Measurements from ENCODE around the gene RWDD1.
A peak's percentile ranks its signal among the peaks of the same experiment; 100 is the strongest.

Gene RWDD1

DNA sequence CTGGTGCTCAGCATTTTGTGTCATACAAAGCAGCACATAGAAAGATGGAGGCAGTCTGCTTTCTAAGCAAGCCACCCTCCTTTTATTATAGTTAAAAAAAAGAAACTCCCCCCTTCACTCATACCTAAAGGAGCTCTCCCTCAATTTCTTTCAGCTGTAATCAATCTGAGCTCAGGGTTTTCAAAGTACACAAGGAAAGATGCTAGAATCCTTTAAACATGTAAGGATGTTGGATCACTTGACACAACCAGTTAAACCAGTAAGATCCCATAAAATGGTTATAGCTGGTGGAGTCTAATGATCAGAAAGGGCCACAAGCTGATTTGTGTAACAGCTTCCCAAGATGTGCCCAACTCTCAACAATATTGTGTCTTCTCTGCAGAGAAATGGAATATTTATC is 17.9 kb upstream of the RWDD1 start, which contains the start of gene CALHM4:
Gene CALHM4 (plus strand): TSS at position 301 of the 400 bp plus-strand sequence. CDS start 43 bp downstream, at position 344.
- no peak within 1 kb of the TSS for H3K4me3 ChIP-seq (ENCODE audit: low read depth, low read length)
- no peaks in the 10 kb centered on the region for H3K9me3 ChIP-seq
- no peaks in the 10 kb centered on the region for H3K36me3 ChIP-seq
- H3K27me3 ChIP-seq, result peaks cover 6% of the 10 kb centered on the region; the same call in 1 of the 2 replicates
- TF ChIP-seq, protein P1, sequence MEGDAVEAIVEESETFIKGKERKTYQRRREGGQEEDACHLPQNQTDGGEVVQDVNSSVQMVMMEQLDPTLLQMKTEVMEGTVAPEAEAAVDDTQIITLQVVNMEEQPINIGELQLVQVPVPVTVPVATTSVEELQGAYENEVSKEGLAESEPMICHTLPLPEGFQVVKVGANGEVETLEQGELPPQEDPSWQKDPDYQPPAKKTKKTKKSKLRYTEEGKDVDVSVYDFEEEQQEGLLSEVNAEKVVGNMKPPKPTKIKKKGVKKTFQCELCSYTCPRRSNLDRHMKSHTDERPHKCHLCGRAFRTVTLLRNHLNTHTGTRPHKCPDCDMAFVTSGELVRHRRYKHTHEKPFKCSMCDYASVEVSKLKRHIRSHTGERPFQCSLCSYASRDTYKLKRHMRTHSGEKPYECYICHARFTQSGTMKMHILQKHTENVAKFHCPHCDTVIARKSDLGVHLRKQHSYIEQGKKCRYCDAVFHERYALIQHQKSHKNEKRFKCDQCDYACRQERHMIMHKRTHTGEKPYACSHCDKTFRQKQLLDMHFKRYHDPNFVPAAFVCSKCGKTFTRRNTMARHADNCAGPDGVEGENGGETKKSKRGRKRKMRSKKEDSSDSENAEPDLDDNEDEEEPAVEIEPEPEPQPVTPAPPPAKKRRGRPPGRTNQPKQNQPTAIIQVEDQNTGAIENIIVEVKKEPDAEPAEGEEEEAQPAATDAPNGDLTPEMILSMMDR (IDR thresholded peaks at IDR 0.05; ENCODE audit: low read depth, low read length), result no peak
- no peak for DNase-seq
- no peaks in the 10 kb centered on the region for H3K4me1 ChIP-seq

DNA sequence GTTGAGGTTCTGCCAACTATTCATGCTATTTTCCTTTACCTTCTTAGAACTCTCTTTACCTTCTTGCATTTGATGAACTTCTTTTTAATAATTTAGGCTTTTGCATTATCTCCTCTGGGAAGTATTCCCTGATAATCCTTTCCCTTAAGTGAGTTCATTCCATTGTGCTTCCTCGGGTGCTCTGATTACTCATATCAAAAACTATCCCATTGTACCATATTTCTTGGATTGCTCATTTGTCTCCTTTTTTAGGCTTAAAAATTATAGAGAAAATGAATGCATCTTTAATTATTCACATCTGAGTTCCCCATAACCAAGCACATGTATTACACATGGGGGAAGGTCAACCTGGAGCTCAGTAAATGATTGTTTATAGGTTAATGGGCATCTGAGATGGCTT is 15.2 kb upstream of the RWDD1 start:
- H3K36me3 ChIP-seq, result no peaks in the 10 kb centered on the region
- TF ChIP-seq, protein P1 (IDR thresholded peaks at IDR 0.05; ENCODE audit: low read depth, low read length), result no peak
- H3K4me3 ChIP-seq (ENCODE audit: low read depth, low read length), result no peak overlapping the region
- no peaks in the 10 kb centered on the region for H3K9me3 ChIP-seq
- no peaks in the 10 kb centered on the region; the same call in 1 of the 2 replicates for H3K4me1 ChIP-seq
- no peak for DNase-seq
- peaks cover 6% of the 10 kb centered on the region; the same call in 1 of the 2 replicates for H3K27me3 ChIP-seq

DNA sequence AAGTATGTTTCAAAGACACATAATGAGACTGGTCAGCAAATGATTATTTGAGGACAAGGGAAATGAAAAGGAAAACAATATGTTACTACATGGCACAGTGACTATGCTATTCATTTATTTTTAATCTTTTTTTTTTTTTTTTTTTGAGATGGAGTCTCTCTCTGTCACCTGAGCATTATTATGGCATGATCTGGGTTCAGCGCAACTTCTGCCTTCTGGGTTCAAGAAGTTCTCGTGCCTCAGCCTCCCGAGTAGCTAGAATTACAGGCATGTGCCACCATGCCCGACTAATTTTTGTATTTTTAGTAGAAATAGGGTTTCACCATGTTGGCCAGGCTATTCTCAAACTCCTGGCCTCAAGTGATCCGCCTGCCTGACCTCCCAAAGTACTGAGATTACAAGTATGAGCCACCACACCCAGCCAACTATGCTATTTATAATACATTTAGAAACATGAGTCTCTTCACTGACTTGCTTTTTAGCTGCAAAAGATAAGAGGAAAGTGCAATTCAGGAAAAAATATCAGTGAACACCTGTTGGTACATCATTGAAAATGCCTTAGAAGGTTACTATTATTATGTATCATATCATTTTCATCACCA is 14.4 kb upstream of the RWDD1 start:
- Histone ChIP-seq H3K27me3 (peaks cover 6% of the 10 kb centered on the region; the same call in 1 of the 2 replicates), H3K4me1 (no peaks in the 10 kb centered on the region; the same call in 1 of the 2 replicates), H3K9me3 (no peaks in the 10 kb centered on the region), H3K4me3 (ENCODE audit: low read depth, low read length) (no peak overlapping the region), H3K36me3 (no peaks in the 10 kb centered on the region)
- TF ChIP-seq, protein P1 (IDR thresholded peaks at IDR 0.05; ENCODE audit: low read depth, low read length), result no peak
- no peak for DNase-seq

DNA sequence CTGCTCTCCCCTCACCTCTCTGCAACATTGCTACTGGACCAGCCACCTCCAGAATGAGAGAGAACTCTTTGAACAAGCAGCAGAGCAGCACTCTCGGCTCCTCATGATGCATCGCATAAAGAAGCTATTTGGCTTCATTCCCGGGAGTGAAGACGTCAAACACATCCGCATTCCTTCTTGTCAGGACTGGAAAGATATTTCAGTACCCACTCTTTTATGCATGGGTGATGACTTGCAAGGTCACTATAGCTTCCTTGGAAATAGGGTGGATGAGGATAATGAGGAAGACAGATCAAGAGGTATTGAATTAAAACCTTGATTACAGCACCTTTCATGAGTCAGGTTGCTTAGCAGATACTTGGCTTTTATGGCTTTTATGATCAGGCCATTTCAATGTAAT is 13.4 kb upstream of the RWDD1 start:
- H3K4me1 ChIP-seq, result no peaks in the 10 kb centered on the region; the same call in 1 of the 2 replicates
- H3K4me3 ChIP-seq (ENCODE audit: low read depth, low read length), result no peak overlapping the region
- H3K36me3 ChIP-seq, result no peaks in the 10 kb centered on the region
- peaks cover 6% of the 10 kb centered on the region; the same call in 1 of the 2 replicates for H3K27me3 ChIP-seq
- H3K9me3 ChIP-seq, result no peaks in the 10 kb centered on the region
- no peak for DNase-seq
- TF ChIP-seq, protein P1 (IDR thresholded peaks at IDR 0.05; ENCODE audit: low read depth, low read length), result no peak

DNA sequence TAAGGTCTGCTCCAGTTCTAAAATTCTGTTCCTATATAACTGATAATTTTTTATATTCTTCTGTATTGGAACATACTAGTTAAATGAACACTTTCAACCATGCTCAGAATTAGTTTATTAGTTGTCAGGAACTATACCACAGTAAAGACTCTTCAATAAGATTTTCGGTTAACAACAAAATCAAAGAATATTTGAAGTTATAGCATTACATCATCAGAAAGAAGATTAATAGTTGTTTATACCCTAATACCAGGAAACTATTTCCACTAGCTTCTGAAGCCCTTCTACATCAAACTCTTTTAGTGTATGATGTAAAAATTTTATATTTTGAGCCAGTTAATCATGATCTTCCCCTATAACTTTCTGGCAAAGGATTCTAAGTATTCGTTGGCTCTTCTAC is 11.2 kb upstream of the RWDD1 start:
- H3K4me3 ChIP-seq (ENCODE audit: low read depth, low read length), result no peak overlapping the region
- TF ChIP-seq, protein P1 (IDR thresholded peaks at IDR 0.05; ENCODE audit: low read depth, low read length), result no peak
- H3K9me3 ChIP-seq, result no peaks in the 10 kb centered on the region
- no peaks in the 10 kb centered on the region for H3K36me3 ChIP-seq
- no peak for DNase-seq
- H3K27me3 ChIP-seq, result no peaks in the 10 kb centered on the region
- no peaks in the 10 kb centered on the region; the same call in 1 of the 2 replicates for H3K4me1 ChIP-seq

DNA sequence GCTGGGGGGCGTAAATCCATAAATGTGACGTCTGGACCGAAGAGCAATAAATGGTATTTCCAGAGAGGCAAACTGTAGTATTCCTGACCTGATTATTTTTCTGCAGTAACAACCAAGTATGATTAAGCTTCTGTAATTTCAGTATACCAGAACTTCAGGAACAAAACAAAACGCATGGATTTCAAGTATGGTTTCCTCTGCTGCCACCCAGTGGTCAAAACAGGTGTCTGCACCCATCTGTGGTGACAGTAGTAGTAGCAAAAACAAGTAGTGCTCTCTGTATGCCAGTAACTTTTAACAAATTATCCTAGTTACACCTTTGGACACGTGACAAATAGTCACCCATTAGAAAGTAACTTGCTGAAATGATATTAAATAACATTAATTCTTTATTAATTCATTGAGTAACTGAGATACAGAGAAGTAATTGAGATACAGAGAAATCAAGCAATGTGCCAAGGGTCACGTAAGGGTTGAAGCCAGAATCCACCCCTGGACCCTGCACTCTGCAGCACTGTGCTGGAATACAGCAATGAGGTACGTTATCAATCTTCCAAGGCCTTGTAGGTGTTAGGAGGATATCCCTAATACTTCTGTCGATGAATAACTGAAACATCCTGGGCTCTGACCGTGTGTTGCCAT is 9.8 kb upstream of the RWDD1 start:
- peak; percentile 69 for DNase-seq
- H3K4me3 ChIP-seq (ENCODE audit: low read depth, low read length), result no peak overlapping the region
- H3K9me3 ChIP-seq, result no peaks in the 10 kb centered on the region
- H3K36me3 ChIP-seq, result no peaks in the 10 kb centered on the region
- TF ChIP-seq, protein P1 (IDR thresholded peaks at IDR 0.05; ENCODE audit: low read depth, low read length), result peak; percentile 97
- no peaks in the 10 kb centered on the region; the same call in 1 of the 2 replicates for H3K27me3 ChIP-seq
- H3K4me1 ChIP-seq, result no peaks in the 10 kb centered on the region; the same call in 1 of the 2 replicates
